ENCODE measurements around the gene MLPH.

The MLPH gene

GRCh38 chr2:237501892-237502513 lies 15.0 kb downstream of the MLPH start:
- DNase-seq, result no peak

GRCh38 chr2:237503201-237503600 lies 16.1 kb downstream of the MLPH start:
- no peak for DNase-seq

- DNase-seq, result no peak
Observed at GRCh38 chr2:237505188-237505939, 18.3 kb downstream of the MLPH start.

GRCh38 chr2:237507512-237507911 lies 20.5 kb downstream of the MLPH start:
- DNase-seq, result no peak

- DNase-seq, result no peak
Observed at GRCh38 chr2:237508361-237508760, 21.3 kb downstream of the MLPH start.

- DNase-seq, result no peak
Observed at GRCh38 chr2:237509151-237509550, 22.1 kb downstream of the MLPH start.

- DNase-seq, result no peak
Observed at GRCh38 chr2:237509905-237510304, 22.9 kb downstream of the MLPH start.

- DNase-seq, result no peak
Observed at GRCh38 chr2:237510502-237511217, 23.6 kb downstream of the MLPH start.

- DNase-seq, result no peak
Observed at GRCh38 chr2:237511433-237511832, 24.4 kb downstream of the MLPH start.

GRCh38 chr2:237511885-237512405 lies 24.9 kb downstream of the MLPH start:
- no peak for DNase-seq

- DNase-seq, result peak; percentile 70
Observed at GRCh38 chr2:237512774-237513466, 25.9 kb downstream of the MLPH start.

- DNase-seq, result no peak
Observed at GRCh38 chr2:237513693-237514092, 26.6 kb downstream of the MLPH start.

- no peak for DNase-seq
Observed at GRCh38 chr2:237514474-237515130, 27.6 kb downstream of the MLPH start.

GRCh38 chr2:237515166-237515565 lies 28.1 kb downstream of the MLPH start:
- no peak for DNase-seq

GRCh38 chr2:237515621-237516275 lies 28.7 kb downstream of the MLPH start:
- no peak for DNase-seq

GRCh38 chr2:237517163-237517562 lies 30.1 kb downstream of the MLPH start:
- no peak for DNase-seq

- no peak for DNase-seq
Observed at GRCh38 chr2:237517990-237518389, 30.9 kb downstream of the MLPH start.

GRCh38 chr2:237519506-237520245 lies 32.6 kb downstream of the MLPH start:
- no peak for DNase-seq

GRCh38 chr2:237520290-237520689 lies 33.2 kb downstream of the MLPH start:
- no peak for DNase-seq

- DNase-seq, result no peak
Observed at GRCh38 chr2:237524631-237525030, 37.6 kb downstream of the MLPH start.

- DNase-seq, result no peak
Observed at GRCh38 chr2:237525559-237526157, 38.6 kb downstream of the MLPH start.

All from activated gamma-delta T cell treated with Interleukin-2 at 50 U/mL for 16 hours (primary cell).